ENCODE results near the gene S100A1.

Gene S100A1

GRCh38 chr1:153614189-153614900 is 13.9 kb upstream of the S100A1 start:
- no peaks in the 10 kb centered on the region for H3K9me3 Mint-ChIP-seq
- no peak for DNase-seq (ENCODE audit: low spot score)
- no peaks in the 10 kb centered on the region for H3K36me3 Mint-ChIP-seq (ENCODE audit: low read depth)
- no peak overlapping the region for H3K27ac Mint-ChIP-seq
- no peaks in the 10 kb centered on the region for H3K27me3 Mint-ChIP-seq (ENCODE audit: low read depth)
- H3K4me3 Mint-ChIP-seq, result no peak overlapping the region
- peaks cover 7% of the 10 kb centered on the region for H3K4me1 Mint-ChIP-seq (ENCODE audit: low read depth)

- peaks cover 7% of the 10 kb centered on the region for H3K4me1 Mint-ChIP-seq (ENCODE audit: low read depth)
- no peak overlapping the region for H3K27ac Mint-ChIP-seq
- H3K27me3 Mint-ChIP-seq (ENCODE audit: low read depth), result no peaks in the 10 kb centered on the region
These were observed 13.3 kb upstream of the S100A1 start for GRCh38 chr1:153614906-153615305.

GRCh38 chr1:153615406-153615805 is 12.8 kb upstream of the S100A1 start:
- Mint-ChIP-seq H3K27ac (no peak overlapping the region), H3K27me3 (ENCODE audit: low read depth) (no peaks in the 10 kb centered on the region), H3K9me3 (no peaks in the 10 kb centered on the region), H3K36me3 (ENCODE audit: low read depth) (no peaks in the 10 kb centered on the region), H3K4me1 (ENCODE audit: low read depth) (peaks cover 7% of the 10 kb centered on the region), H3K4me3 (no peak overlapping the region)
- DNase-seq (ENCODE audit: low spot score), result no peak

More at GRCh38 chr1:153614906-153615305, 13.3 kb upstream of the S100A1 start:
- Mint-ChIP-seq H3K4me3 (no peak overlapping the region), H3K9me3 (no peaks in the 10 kb centered on the region), H3K36me3 (ENCODE audit: low read depth) (no peaks in the 10 kb centered on the region)
- no peak for DNase-seq (ENCODE audit: low spot score)

GRCh38 chr1:153616144-153616916 is 11.9 kb upstream of the S100A1 start, which contains the start of gene S100A14:
TSS of gene S100A14 (minus strand) at chr1:153616325. CDS start at chr1:153615858, 467 bp downstream.
- no peak for DNase-seq (ENCODE audit: low spot score)
- Mint-ChIP-seq H3K9me3 (no peaks in the 10 kb centered on the region), H3K36me3 (ENCODE audit: low read depth) (no peaks in the 10 kb centered on the region), H3K4me1 (ENCODE audit: low read depth) (peaks cover 7% of the 10 kb centered on the region), H3K4me3 (no peak within 1 kb of the TSS), H3K27me3 (ENCODE audit: low read depth) (no peaks in the 10 kb centered on the region), H3K27ac (peak within 1 kb of the TSS; percentile 59)

- no peak for DNase-seq (ENCODE audit: low spot score)
- H3K27me3 Mint-ChIP-seq (ENCODE audit: low read depth), result no peaks in the 10 kb centered on the region
- H3K4me1 Mint-ChIP-seq (ENCODE audit: low read depth), result peaks cover 7% of the 10 kb centered on the region
- H3K27ac Mint-ChIP-seq, result peak overlapping the region; percentile 59
- H3K9me3 Mint-ChIP-seq, result no peaks in the 10 kb centered on the region
- no peak overlapping the region for H3K4me3 Mint-ChIP-seq
- no peaks in the 10 kb centered on the region for H3K36me3 Mint-ChIP-seq (ENCODE audit: low read depth)
These were observed 11.3 kb upstream of the S100A1 start for GRCh38 chr1:153616917-153617311.

- DNase-seq (ENCODE audit: low spot score), result peak; percentile 73
- Mint-ChIP-seq H3K9me3 (no peaks in the 10 kb centered on the region), H3K27ac (peak overlapping the region; percentile 6), H3K27me3 (ENCODE audit: low read depth) (no peaks in the 10 kb centered on the region), H3K36me3 (ENCODE audit: low read depth) (no peaks in the 10 kb centered on the region), H3K4me1 (ENCODE audit: low read depth) (peaks cover 7% of the 10 kb centered on the region), H3K4me3 (no peak overlapping the region)
These were observed 10.6 kb upstream of the S100A1 start for GRCh38 chr1:153617663-153618062.

- Mint-ChIP-seq H3K27ac (no peak overlapping the region), H3K36me3 (ENCODE audit: low read depth) (no peaks in the 10 kb centered on the region), H3K4me1 (ENCODE audit: low read depth) (peaks cover 7% of the 10 kb centered on the region), H3K9me3 (no peaks in the 10 kb centered on the region), H3K27me3 (ENCODE audit: low read depth) (no peaks in the 10 kb centered on the region), H3K4me3 (no peak overlapping the region)
- DNase-seq (ENCODE audit: low spot score), result no peak
These were observed 9.1 kb upstream of the S100A1 start for GRCh38 chr1:153619171-153619570.

- no peak overlapping the region for H3K27ac Mint-ChIP-seq
- no peaks in the 10 kb centered on the region for H3K27me3 Mint-ChIP-seq (ENCODE audit: low read depth)
These were observed 5.1 kb upstream of the S100A1 start for GRCh38 chr1:153623101-153623500.

GRCh38 chr1:153624965-153625611 is 3.1 kb upstream of the S100A1 start:
- no peak overlapping the region for H3K4me3 Mint-ChIP-seq
- H3K9me3 Mint-ChIP-seq, result no peaks in the 10 kb centered on the region
- H3K36me3 Mint-ChIP-seq (ENCODE audit: low read depth), result no peaks in the 10 kb centered on the region
- no peaks in the 10 kb centered on the region for H3K27me3 Mint-ChIP-seq (ENCODE audit: low read depth)
- no peak overlapping the region for H3K27ac Mint-ChIP-seq
- no peaks in the 10 kb centered on the region for H3K4me1 Mint-ChIP-seq (ENCODE audit: low read depth)
- DNase-seq (ENCODE audit: low spot score), result no peak

More at GRCh38 chr1:153623101-153623500, 5.1 kb upstream of the S100A1 start:
- DNase-seq (ENCODE audit: low spot score), result no peak
- no peaks in the 10 kb centered on the region for H3K36me3 Mint-ChIP-seq (ENCODE audit: low read depth)
- H3K9me3 Mint-ChIP-seq, result no peaks in the 10 kb centered on the region
- H3K4me3 Mint-ChIP-seq, result no peak overlapping the region
- no peaks in the 10 kb centered on the region for H3K4me1 Mint-ChIP-seq (ENCODE audit: low read depth)

GRCh38 chr1:153626477-153626903 is 1.7 kb upstream of the S100A1 start:
- peaks cover 3% of the 10 kb centered on the region for H3K4me1 Mint-ChIP-seq (ENCODE audit: low read depth)
- DNase-seq (ENCODE audit: low spot score), result no peak
- H3K36me3 Mint-ChIP-seq (ENCODE audit: low read depth), result no peaks in the 10 kb centered on the region
- H3K27me3 Mint-ChIP-seq (ENCODE audit: low read depth), result no peaks in the 10 kb centered on the region
- no peaks in the 10 kb centered on the region for H3K9me3 Mint-ChIP-seq
- no peak overlapping the region for H3K4me3 Mint-ChIP-seq
- no peak overlapping the region for H3K27ac Mint-ChIP-seq

- H3K27ac Mint-ChIP-seq, result peak within 1 kb of the TSS; percentile 13
- no peaks in the 10 kb centered on the region for H3K36me3 Mint-ChIP-seq (ENCODE audit: low read depth)
- peaks cover 7% of the 10 kb centered on the region for H3K4me1 Mint-ChIP-seq (ENCODE audit: low read depth)
- H3K4me3 Mint-ChIP-seq, result no peak within 1 kb of the TSS
- DNase-seq (ENCODE audit: low spot score), result no peak
- H3K27me3 Mint-ChIP-seq (ENCODE audit: low read depth), result no peaks in the 10 kb centered on the region
- H3K9me3 Mint-ChIP-seq, result no peaks in the 10 kb centered on the region
These were observed 1.1 kb upstream of the S100A1 start, which contains the start of gene S100A13 for GRCh38 chr1:153626904-153627714. TSS of gene S100A13 (minus strand) at chr1:153627505. CDS start at chr1:153626472, 1,033 bp downstream.

- Mint-ChIP-seq H3K4me3 (no peak overlapping the region), H3K9me3 (no peaks in the 10 kb centered on the region), H3K4me1 (ENCODE audit: low read depth) (peaks cover 18% of the 10 kb centered on the region), H3K27me3 (ENCODE audit: low read depth) (no peaks in the 10 kb centered on the region), H3K27ac (no peak overlapping the region), H3K36me3 (ENCODE audit: low read depth) (no peaks in the 10 kb centered on the region)
- DNase-seq (ENCODE audit: low spot score), result no peak
These were observed 556 bp downstream of the S100A1 start for GRCh38 chr1:153628638-153629342.

- H3K9me3 Mint-ChIP-seq, result no peaks in the 10 kb centered on the region
- peaks cover 18% of the 10 kb centered on the region for H3K4me1 Mint-ChIP-seq (ENCODE audit: low read depth)
- H3K36me3 Mint-ChIP-seq (ENCODE audit: low read depth), result peaks cover under 1% of the 10 kb centered on the region
- H3K27ac Mint-ChIP-seq, result no peak overlapping the region
- H3K27me3 Mint-ChIP-seq (ENCODE audit: low read depth), result no peaks in the 10 kb centered on the region
- no peak overlapping the region for H3K4me3 Mint-ChIP-seq
- no peak for DNase-seq (ENCODE audit: low spot score)
These were observed 1.1 kb downstream of the S100A1 start for GRCh38 chr1:153629343-153629665.

All from T-helper 2 cell treated with Interferon-gamma antibody and Interleukin-4, amounts not matched to agents 5 μg/mL and 100 μg/mL, for 36 hours (primary cell).